NCI-H2196 treated with DMSO at 0.1 percent for 48 hours (cell line): Measurements from ENCODE around the gene PPFIA4.
"Not testable (repeated sequence)": the region's sequence is repeated elsewhere in the genome, so short reads cannot be mapped to it uniquely, and the experiment has no call there.

ENCODE experiments used
- DNase-seq: peaks from one replicate; lab custom pipeline; 2025; ENCODE audit not compliant: unreplicated experiment; lab: John Stamatoyannopoulos, UW

The PPFIA4 gene

GRCh38 chr1:203026031-203026665 lies at the start of gene PPFIA4:
Gene PPFIA4, plus strand, starts transcription at chr1:203026491. Its CDS starts 12,518 bp downstream, at chr1:203039009.
- DNase-seq: peak; percentile 91

- DNase-seq: no peak
Measured at GRCh38 chr1:202976633-202977032, 49.7 kb upstream of the PPFIA4 start.

- no peak for DNase-seq
Measured at GRCh38 chr1:202979459-202979858, 46.8 kb upstream of the PPFIA4 start.

- no peak for DNase-seq
Measured at GRCh38 chr1:202981939-202982338, 44.4 kb upstream of the PPFIA4 start.

- no peak for DNase-seq
Measured at GRCh38 chr1:202982715-202983430, 43.4 kb upstream of the PPFIA4 start.

GRCh38 chr1:202986120-202986519 lies 40.2 kb upstream of the PPFIA4 start:
- DNase-seq: not testable (repeated sequence)

- DNase-seq: no peak
Measured at GRCh38 chr1:202987255-202987654, 39.0 kb upstream of the PPFIA4 start.

GRCh38 chr1:202987922-202988583 lies 38.2 kb upstream of the PPFIA4 start:
- no peak for DNase-seq

- DNase-seq: no peak
Measured at GRCh38 chr1:202989879-202990278, 36.4 kb upstream of the PPFIA4 start.

- no peak for DNase-seq
Measured at GRCh38 chr1:202991112-202991511, 35.2 kb upstream of the PPFIA4 start.

GRCh38 chr1:202994756-202995155 lies 31.5 kb upstream of the PPFIA4 start:
- no peak for DNase-seq

GRCh38 chr1:202998836-202999750 lies 27.2 kb upstream of the PPFIA4 start:
- DNase-seq: peak; percentile 11

GRCh38 chr1:203000217-203000944 lies 25.9 kb upstream of the PPFIA4 start:
- DNase-seq: no peak

- DNase-seq: no peak
Measured at GRCh38 chr1:203001986-203002385, 24.3 kb upstream of the PPFIA4 start.

- no peak for DNase-seq
Measured at GRCh38 chr1:203002951-203003350, 23.3 kb upstream of the PPFIA4 start.

- DNase-seq: not testable (repeated sequence)
Measured at GRCh38 chr1:203005395-203006142, 20.7 kb upstream of the PPFIA4 start.

GRCh38 chr1:203006948-203007871 lies 19.1 kb upstream of the PPFIA4 start, which contains the start of gene TMEM183A:
Gene TMEM183A, plus strand, starts transcription at chr1:203007374. Its CDS starts 92 bp downstream, at chr1:203007466.
- DNase-seq: peak; percentile 91

GRCh38 chr1:203009185-203009584 lies 17.1 kb upstream of the PPFIA4 start:
- no peak for DNase-seq
